ENCODE results near the gene CLEC5A.

GRCh38 chr7:141928146-141928844 lies 18.5 kb downstream of the CLEC5A start:
- TF ChIP-seq CTCF (IDR thresholded peaks at IDR 0.05): no peak
- TF ChIP-seq EZH2 (IDR thresholded peaks at IDR 0.05; ENCODE audit: borderline replicate concordance, insufficient read depth, low read depth, low read length, poor library complexity, severe bottlenecking): no peak
